LNCAP (cell line): ENCODE data around the gene KCNMA1.

Source experiments
- CTCF ChIP-seq: fragments of 450-650 bp; IDR thresholded peaks from 2 replicates; pipeline ENCODE4 v1.5.1; 2017; ENCODE audit warnings: mild to moderate bottlenecking

Gene KCNMA1

GRCh38 chr10:77680065-77680464 lies 42.5 kb upstream of the KCNMA1 start:
- TF ChIP-seq CTCF, result no peak

- no peak for TF ChIP-seq CTCF
Measured at GRCh38 chr10:77679217-77679616, 41.6 kb upstream of the KCNMA1 start.

GRCh38 chr10:77678146-77678545 lies 40.5 kb upstream of the KCNMA1 start:
- TF ChIP-seq CTCF, result no peak

GRCh38 chr10:77675347-77675746 lies 37.7 kb upstream of the KCNMA1 start:
- no peak for TF ChIP-seq CTCF

GRCh38 chr10:77673515-77674140 lies 36.0 kb upstream of the KCNMA1 start:
- TF ChIP-seq CTCF, result no peak

GRCh38 chr10:77673101-77673500 lies 35.5 kb upstream of the KCNMA1 start:
- TF ChIP-seq CTCF, result no peak

- no peak for TF ChIP-seq CTCF
Measured at GRCh38 chr10:77671594-77672252, 34.1 kb upstream of the KCNMA1 start.
